GM06990 (cell line): Measurements from ENCODE around the gene ZFP36.

ENCODE experiments used
- DNase-seq: peaks from one replicate; pipeline ENCODE4 v3.0.0-alpha.2; 2011; ENCODE audit not compliant: insufficient read length; ENCODE audit errors: extremely low read depth
- H3K27me3 ChIP-seq: replicated peaks from 2 replicates; pipeline ENCODE4 v1.6.0; 2011; ENCODE audit warnings: low read length; ENCODE audit not compliant: control insufficient read depth, insufficient read depth
- H3K36me3 ChIP-seq: 2 replicates; pipeline ENCODE4 v1.5.1; 2011; ENCODE audit warnings: low read length; ENCODE audit not compliant: control insufficient read depth, insufficient read depth
- H3K4me3 ChIP-seq: replicated peaks from 2 replicates; pipeline ENCODE4 v1.5.1; 2011; ENCODE audit warnings: low read depth, mild to moderate bottlenecking, control low read depth, low read length
- CTCF ChIP-seq: IDR thresholded peaks from 2 replicates; pipeline ENCODE4 v1.5.1; 2011; ENCODE audit warnings: low read length, control low read depth, mild to moderate bottlenecking, inconsistent platforms; ENCODE audit not compliant: insufficient read depth, poor library complexity, severe bottlenecking

ZFP36 gene

GRCh38 chr19:39411081-39411831, 4.6 kb downstream of the ZFP36 start:
- Histone ChIP-seq H3K36me3 (peaks cover 16% of the 10 kb centered on the region), H3K27me3 (no peaks in the 10 kb centered on the region), H3K4me3 (peak overlapping the region; percentile 91)
- DNase-seq, result peak; percentile 50
- TF ChIP-seq CTCF, result no peak

GRCh38 chr19:39411832-39412099, 5.1 kb downstream of the ZFP36 start:
- no peak overlapping the region; the same call in 1 of the 2 replicates for H3K4me3 ChIP-seq
- peak; percentile 87 for TF ChIP-seq CTCF
- no peaks in the 10 kb centered on the region for H3K27me3 ChIP-seq
- no peak for DNase-seq
- peaks cover 19% of the 10 kb centered on the region for H3K36me3 ChIP-seq

GRCh38 chr19:39412100-39412866, 5.6 kb downstream of the ZFP36 start, which contains the start of gene PLEKHG2:
Gene PLEKHG2 (plus strand): TSS chr19:39412669. CDS start chr19:39414087, 1,418 bp downstream.
- peak; percentile 99 for DNase-seq
- TF ChIP-seq CTCF, result peak; percentile 94
- peak within 1 kb of the TSS; percentile 95 for H3K4me3 ChIP-seq
- no peaks in the 10 kb centered on the region for H3K27me3 ChIP-seq
- peaks cover 20% of the 10 kb centered on the region for H3K36me3 ChIP-seq

- Histone ChIP-seq H3K4me3 (peak overlapping the region; percentile 95), H3K36me3 (peaks cover 20% of the 10 kb centered on the region), H3K27me3 (no peaks in the 10 kb centered on the region)
- DNase-seq, result no peak
- no peak for TF ChIP-seq CTCF
Measured at GRCh38 chr19:39412867-39413271, 6.2 kb downstream of the ZFP36 start.

- Histone ChIP-seq H3K4me3 (peak overlapping the region; percentile 95), H3K27me3 (no peaks in the 10 kb centered on the region), H3K36me3 (peaks cover 16% of the 10 kb centered on the region)
- peak; percentile 73 for DNase-seq
- no peak for TF ChIP-seq CTCF
Measured at GRCh38 chr19:39413272-39413910, 6.7 kb downstream of the ZFP36 start.
